ENCODE data around the gene BSG. TPM values are rescaled to one million over a fixed set of nuclear protein-coding genes. Genes with fewer than 3 reads are reported as not detected.

Gene BSG
- 245 and 254 TPM in 2 replicates for total RNA-seq

GRCh38 chr19:572140-572742 lies at the start of gene BSG:
Gene BSG, plus strand, starts transcription at chr19:572596. Its CDS starts 39 bp downstream, at chr19:572635.

DNA sequence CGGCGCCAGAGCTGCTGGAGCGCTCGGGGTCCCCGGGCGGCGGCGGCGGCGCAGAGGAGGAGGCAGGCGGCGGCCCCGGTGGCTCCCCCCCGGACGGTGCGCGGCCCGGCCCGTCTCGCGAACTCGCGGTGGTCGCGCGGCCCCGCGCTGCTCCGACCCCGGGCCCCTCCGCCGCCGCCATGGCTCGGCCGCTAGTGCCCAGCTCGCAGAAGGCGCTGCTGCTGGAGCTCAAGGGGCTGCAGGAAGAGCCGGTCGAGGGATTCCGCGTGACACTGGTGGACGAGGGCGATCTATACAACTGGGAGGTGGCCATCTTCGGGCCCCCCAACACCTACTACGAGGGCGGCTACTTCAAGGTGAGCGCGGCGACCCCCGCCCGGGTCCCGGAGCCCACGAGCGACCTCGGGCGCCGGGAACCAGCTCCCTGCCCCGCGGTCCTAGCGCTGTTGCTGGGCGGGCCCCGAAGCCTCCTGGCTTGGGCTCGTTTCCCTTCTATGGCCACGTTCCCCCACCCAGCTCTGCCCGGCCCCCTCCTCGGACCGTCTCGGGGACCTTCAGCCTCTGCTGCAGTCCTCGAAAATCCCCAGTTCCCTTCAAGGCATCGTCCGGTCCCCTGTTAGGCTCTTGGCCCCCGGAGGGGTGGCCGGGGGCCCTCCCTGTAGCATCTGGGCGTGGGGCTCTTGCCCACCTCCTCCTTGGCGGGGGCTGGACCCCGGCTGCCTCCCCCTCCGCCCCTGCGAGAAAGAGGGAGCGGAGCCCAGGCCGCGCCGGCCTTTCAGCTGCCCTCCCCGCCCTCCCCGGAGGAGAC lies 40.4 kb upstream of the BSG start, which contains the start of gene CDC34:
Gene CDC34 (plus strand): TSS at position 8 of the 808 bp plus-strand sequence. CDS start 172 bp downstream, at position 180.

GRCh38 chr19:543910-544608 lies 28.3 kb upstream of the BSG start, which contains the start of gene GZMM:
Gene GZMM, plus strand, starts transcription at chr19:544053. Its CDS starts 19 bp downstream, at chr19:544072.

GRCh38 chr19:589693-590395 lies 17.4 kb downstream of the BSG start, which contains the start of gene HCN2:
Gene HCN2, plus strand, starts transcription at chr19:589881. Its CDS starts 65 bp downstream, at chr19:589946.

Other genes starting within 250 kb of the BSG start
- 6.5 and 6.9 TPM in 2 replicates for gene MIER2, start 227.8 kb upstream of the BSG start, total RNA-seq
- gene C2CD4C, start 163.4 kb upstream of the BSG start, total RNA-seq: not detected in 2 replicates
- gene SHC2, start 111.6 kb upstream of the BSG start, total RNA-seq: 0.39 and 1.4 TPM in 2 replicates
- 0.11 and 0.13 TPM in 2 replicates for gene MADCAM1, start 76.1 kb upstream of the BSG start, total RNA-seq
- gene TPGS1, start 65.1 kb upstream of the BSG start, total RNA-seq: 25.5 and 29.0 TPM in 2 replicates
- gene CDC34, start 40.8 kb upstream of the BSG start, total RNA-seq: 27.1 and 28.5 TPM in 2 replicates
- not detected in 2 replicates for gene GZMM, start 28.5 kb upstream of the BSG start, total RNA-seq
- gene HCN2, start 17.3 kb downstream of the BSG start, total RNA-seq: 0.76 and 0.91 TPM in 2 replicates
- gene POLRMT, start 60.9 kb downstream of the BSG start, total RNA-seq: 15.9 and 18.4 TPM in 2 replicates
- not detected in 2 replicates for gene FGF22, start 67.3 kb downstream of the BSG start, total RNA-seq
- gene RNF126, start 90.6 kb downstream of the BSG start, total RNA-seq: 17.9 and 21.6 TPM in 2 replicates
- 15.9 and 33.2 TPM in 2 replicates for gene FSTL3, start 103.8 kb downstream of the BSG start, total RNA-seq
- gene PRSS57, start 122.9 kb downstream of the BSG start, total RNA-seq: not detected in 2 replicates
- gene PALM, start 136.3 kb downstream of the BSG start, total RNA-seq: 7.5 and 9.3 TPM in 2 replicates
- gene MISP, start 178.5 kb downstream of the BSG start, total RNA-seq: 0.22 and 0.26 TPM in 2 replicates
- gene PTBP1, start 224.9 kb downstream of the BSG start, total RNA-seq: 92.3 and 113 TPM in 2 replicates
- gene PLPPR3, start 249.4 kb downstream of the BSG start, total RNA-seq: 0.39 and 0.76 TPM in 2 replicates